Muscle layer of colon (tissue), 2 donors: ENCODE measurements around the gene SLC29A3.

Source experiments
- H3K27ac ChIP-seq: one replicate; pipeline ENCODE4 v1.7.0; 2013; ENCODE audit warnings: low read depth, mild to moderate bottlenecking, low read length, moderate library complexity
- H3K27me3 ChIP-seq, 2 donors: one replicate each; pipeline ENCODE4 v1.7.0; 2013; ENCODE audit warnings: low read length in 2 of 2, mild to moderate bottlenecking in 2 of 2; ENCODE audit not compliant: insufficient read depth in 2 of 2, control insufficient read depth in 1 of 2
- H3K36me3 ChIP-seq: one replicate; pipeline ENCODE4 v1.7.0; 2013; ENCODE audit warnings: mild to moderate bottlenecking, low read length; ENCODE audit not compliant: insufficient read depth
- H3K4me1 ChIP-seq: one replicate; pipeline ENCODE4 v1.7.0; 2013; ENCODE audit warnings: mild to moderate bottlenecking, low read length; ENCODE audit not compliant: insufficient read depth
- H3K4me3 ChIP-seq, 2 donors: one replicate each; pipeline ENCODE4 v1.7.0; 2013; ENCODE audit warnings: low read length in 2 of 2, low read depth in 1 of 2, mild to moderate bottlenecking in 1 of 2, moderate library complexity in 1 of 2
- H3K9ac ChIP-seq: one replicate; pipeline ENCODE4 v1.7.0; 2013; ENCODE audit warnings: low read length
- H3K9me3 ChIP-seq: one replicate; pipeline ENCODE4 v1.7.0; 2013; ENCODE audit warnings: mild to moderate bottlenecking, low read length
- donor health status: abdominal sarcoma.
- donor health status: Adenocarcinoma of cecum.

SLC29A3 gene

DNA sequence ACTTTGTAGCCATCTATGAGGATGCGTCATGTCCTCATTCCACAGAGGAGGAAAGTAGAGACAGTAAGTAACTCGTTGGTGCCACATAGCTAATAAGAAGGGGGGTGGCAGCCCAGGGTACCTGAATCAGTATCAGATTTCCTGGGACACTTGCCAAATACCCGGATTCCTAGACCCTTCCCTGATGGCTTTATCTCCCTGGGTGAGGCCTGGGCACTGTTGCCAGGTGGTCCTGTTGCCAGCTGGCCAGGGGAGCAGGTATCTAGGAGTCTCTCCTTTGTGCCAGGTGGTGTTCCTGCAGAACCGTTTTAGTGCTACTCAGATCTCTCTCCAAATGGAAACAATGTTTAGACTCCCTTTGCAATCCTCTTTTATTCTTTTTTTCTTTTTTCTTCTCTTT lies 12.7 kb downstream of the SLC29A3 start:
- peaks cover 3% of the 10 kb centered on the region for H3K36me3 ChIP-seq
- H3K9ac ChIP-seq = no peak overlapping the region
- H3K9me3 ChIP-seq = no peaks in the 10 kb centered on the region
- no peak overlapping the region for H3K4me3 ChIP-seq
- H3K27me3 ChIP-seq = no peaks in the 10 kb centered on the region
- H3K4me1 ChIP-seq = no peaks in the 10 kb centered on the region
- no peak overlapping the region for H3K27ac ChIP-seq

DNA sequence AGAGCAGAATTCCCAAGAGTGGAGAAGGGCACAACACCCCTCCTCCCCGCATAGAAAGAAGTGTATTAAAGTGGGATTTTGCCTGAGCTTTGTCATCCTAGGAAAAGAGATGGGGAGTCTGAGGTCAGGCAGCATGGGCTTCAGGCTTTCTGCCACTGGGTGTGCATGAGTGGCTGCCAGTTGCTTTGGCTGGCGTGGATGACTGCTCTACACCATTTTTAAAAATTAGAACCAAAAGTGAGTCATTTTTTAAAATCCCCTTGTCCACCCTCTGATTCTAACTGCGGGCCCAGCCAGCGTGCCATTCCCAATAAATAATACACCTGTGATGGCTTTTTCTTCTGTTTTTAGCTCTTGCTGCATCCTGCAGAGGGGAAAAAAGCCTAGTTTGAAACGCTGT lies 13.4 kb downstream of the SLC29A3 start:
- H3K4me3 ChIP-seq = no peak overlapping the region
- H3K36me3 ChIP-seq = no peaks in the 10 kb centered on the region
- H3K9ac ChIP-seq = no peak overlapping the region
- H3K27ac ChIP-seq = no peak overlapping the region
- no peaks in the 10 kb centered on the region for H3K9me3 ChIP-seq
- H3K27me3 ChIP-seq = no peaks in the 10 kb centered on the region
- H3K4me1 ChIP-seq = no peaks in the 10 kb centered on the region

DNA sequence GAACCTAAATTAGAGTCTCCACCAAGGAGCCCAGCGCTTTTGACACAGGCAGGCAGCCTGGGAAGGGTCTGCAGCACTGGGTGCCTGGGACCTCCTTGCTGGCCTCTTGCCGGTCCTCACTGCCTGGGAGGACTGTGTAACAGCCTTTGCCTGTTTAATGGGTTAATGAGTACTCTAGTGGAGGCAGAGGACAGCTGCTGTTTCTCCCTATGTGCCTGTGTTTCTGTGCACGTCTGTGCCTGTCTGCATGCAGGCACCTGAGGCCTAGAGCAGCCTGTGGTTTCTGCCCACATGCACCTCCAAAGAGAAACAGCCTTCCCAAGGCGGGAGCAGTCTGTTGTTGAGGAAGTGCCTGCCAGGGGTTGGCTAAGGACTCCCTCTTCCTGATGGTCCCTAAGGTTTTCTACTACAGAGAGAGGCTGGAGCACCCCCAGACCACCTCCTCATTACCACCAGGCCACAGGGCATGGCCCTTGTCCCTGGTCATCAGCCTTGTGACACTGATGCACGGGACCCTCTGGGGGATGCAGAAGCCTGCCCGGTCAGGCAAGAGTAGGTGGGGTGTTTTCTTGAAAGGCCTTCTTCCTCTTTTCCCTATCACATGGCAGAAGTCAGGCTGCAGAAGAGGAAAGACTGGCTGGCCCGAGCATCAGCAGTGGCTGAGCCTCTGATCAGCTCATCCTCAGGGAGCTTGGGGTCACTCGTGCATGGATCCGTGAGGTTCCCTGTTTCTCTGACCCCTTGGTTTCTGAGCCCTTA lies 14.2 kb downstream of the SLC29A3 start:
- no peaks in the 10 kb centered on the region for H3K4me1 ChIP-seq
- no peaks in the 10 kb centered on the region for H3K36me3 ChIP-seq
- H3K27me3 ChIP-seq = no peaks in the 10 kb centered on the region
- no peaks in the 10 kb centered on the region for H3K9me3 ChIP-seq
- no peak overlapping the region for H3K4me3 ChIP-seq
- no peak overlapping the region for H3K27ac ChIP-seq
- no peak overlapping the region for H3K9ac ChIP-seq

DNA sequence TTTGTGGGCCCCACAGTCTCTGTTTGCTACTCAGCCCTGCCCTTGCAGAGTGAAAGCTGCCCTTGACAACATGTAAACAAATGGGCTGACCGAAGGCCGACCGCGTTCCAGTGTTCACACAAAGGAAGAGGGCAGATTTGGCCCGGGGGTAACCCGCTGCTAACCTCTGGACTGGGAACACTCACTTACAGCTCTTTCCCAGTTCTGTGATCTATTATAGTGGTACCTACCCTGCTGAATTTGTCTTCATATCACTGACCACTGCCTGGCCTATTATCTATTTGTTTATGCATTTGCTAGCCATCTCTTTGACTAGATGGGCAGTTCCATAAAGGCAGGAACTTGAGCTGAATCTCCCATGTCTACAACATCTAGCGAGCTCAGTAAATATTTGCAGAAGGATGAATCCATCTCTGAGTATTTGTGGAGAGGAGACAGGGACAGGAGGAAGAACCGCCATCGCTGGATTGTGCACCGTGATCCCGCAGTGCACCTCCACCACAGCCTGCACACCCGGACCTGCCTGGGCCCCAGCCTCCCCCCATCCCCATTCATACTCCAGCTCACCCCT lies 15.2 kb downstream of the SLC29A3 start:
- H3K36me3 ChIP-seq = peaks cover 7% of the 10 kb centered on the region

DNA sequence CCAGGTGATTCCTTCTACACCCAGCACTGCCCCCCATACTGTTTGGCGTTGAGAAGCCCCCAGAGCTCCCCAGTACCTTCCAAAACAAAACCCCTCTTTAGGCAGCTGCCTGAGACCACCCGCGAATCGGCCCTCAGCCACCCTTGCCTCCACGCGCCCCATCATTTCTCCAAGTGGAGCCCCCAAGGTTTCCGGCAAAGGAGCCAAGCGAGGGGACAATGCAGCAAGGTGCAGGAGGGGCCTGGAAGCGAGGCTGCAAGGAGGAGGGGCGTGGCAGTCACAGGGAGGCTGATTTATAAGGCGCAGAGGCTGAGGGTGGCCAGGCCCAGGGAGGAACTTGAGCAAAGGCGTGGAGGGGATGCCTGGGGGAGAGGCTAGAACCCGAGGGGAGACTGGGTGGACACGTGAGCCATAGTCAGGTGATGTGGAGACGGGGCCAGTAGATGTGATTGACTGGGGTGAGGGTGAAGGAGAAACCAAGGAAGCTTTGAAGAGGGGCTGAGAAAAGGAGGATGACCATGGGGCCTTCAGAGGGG lies 16.2 kb downstream of the SLC29A3 start:
- Histone ChIP-seq H3K4me1 (no peaks in the 10 kb centered on the region), H3K9ac (no peak overlapping the region), H3K36me3 (peaks cover 7% of the 10 kb centered on the region), H3K4me3 (no peak overlapping the region), H3K9me3 (no peaks in the 10 kb centered on the region), H3K27me3 (no peaks in the 10 kb centered on the region), H3K27ac (no peak overlapping the region)

More for the DNA sequence above, 15.2 kb downstream of the SLC29A3 start:
- Histone ChIP-seq H3K4me1 (no peaks in the 10 kb centered on the region), H3K27ac (no peak overlapping the region), H3K9ac (no peak overlapping the region), H3K9me3 (no peaks in the 10 kb centered on the region), H3K4me3 (no peak overlapping the region), H3K27me3 (no peaks in the 10 kb centered on the region)

DNA sequence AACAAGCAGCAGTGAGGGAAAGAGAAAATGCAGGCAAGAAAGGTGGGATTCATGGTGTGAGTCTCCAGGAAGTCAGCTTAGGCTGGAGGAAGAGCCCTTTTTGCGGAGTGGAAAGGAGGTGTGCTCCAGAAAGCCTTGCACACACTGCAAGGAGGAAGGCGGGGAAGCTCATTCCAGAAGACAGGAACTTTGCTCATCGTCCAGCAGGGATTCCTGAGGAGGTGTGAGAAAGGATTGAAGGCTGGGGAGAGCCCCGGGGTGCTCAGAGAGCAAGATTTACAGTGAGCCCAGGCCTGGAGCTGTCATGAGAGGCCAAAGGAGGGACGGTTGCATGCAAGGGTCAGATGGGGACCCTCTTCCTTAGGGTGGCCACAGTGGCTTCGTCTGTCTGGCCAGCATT lies 17.6 kb downstream of the SLC29A3 start:
- Histone ChIP-seq H3K4me1 (no peaks in the 10 kb centered on the region), H3K9me3 (no peaks in the 10 kb centered on the region), H3K36me3 (peaks cover 7% of the 10 kb centered on the region), H3K4me3 (no peak overlapping the region), H3K9ac (no peak overlapping the region), H3K27ac (no peak overlapping the region), H3K27me3 (no peaks in the 10 kb centered on the region)

DNA sequence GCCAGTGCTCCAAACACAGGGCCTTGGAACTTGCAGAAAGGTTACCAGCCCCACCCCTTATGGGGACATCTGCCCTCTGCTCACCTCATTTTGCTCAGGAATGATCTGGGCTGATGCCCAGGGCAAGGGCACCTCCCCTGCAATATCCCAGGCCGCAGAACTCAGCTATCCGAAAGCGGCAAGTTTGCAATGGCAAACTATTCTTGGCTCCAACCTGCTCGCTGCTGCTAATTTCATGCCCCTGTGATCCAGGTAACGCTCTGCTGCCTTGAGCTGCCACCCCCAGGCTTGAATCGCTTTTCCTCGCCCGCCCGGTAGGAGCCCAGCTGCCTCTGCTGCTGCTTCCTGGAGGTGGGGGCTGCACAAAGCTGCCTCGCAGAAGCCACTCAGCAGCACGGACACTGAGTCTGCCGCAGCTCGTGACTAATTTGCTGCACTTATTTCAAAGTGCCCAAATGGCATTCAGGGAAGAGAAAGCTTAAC lies 18.2 kb downstream of the SLC29A3 start:
- Histone ChIP-seq H3K36me3 (peaks cover 7% of the 10 kb centered on the region), H3K4me1 (no peaks in the 10 kb centered on the region), H3K9me3 (no peaks in the 10 kb centered on the region), H3K4me3 (no peak overlapping the region), H3K27me3 (no peaks in the 10 kb centered on the region), H3K27ac (no peak overlapping the region), H3K9ac (no peak overlapping the region)

DNA sequence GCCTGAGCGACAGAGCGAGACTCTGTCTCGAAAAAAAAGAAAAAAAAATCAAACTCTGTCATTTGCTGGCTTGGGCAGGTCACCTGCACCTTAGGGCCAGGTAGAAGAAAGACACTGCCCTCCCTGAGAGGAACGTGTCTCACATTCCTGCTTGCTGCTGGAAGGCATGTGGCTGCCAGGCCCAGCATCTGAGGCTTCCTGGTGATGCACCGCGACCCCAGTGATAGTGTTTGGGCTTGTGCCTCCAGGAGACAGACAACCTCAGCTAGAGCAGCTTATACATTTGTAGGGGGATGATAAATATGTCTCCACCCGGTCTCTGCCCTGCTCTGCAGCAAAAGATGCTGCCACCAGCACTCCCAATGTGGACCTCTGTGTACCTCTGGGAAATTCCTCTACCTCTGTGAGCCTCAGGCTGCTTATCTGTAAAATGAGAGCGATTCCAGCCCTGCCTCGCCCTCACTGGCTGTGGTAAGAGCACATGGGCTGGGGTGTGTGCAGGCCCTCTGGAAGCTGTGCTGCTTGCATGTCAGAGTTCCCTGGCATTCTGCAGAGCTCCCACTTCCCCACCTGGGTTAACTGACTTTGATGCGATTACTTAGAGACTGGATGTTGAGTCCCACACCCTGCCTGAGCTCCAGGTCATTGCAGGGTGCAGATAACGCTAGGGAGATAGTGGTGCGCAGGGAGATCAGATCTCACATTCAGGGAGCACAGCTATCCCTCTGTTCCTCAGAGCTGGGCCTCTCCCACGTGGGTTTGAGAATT lies 19.9 kb downstream of the SLC29A3 start:
- H3K9me3 ChIP-seq = no peaks in the 10 kb centered on the region
- H3K4me3 ChIP-seq = no peak overlapping the region
- H3K27me3 ChIP-seq = no peaks in the 10 kb centered on the region
- H3K4me1 ChIP-seq = no peaks in the 10 kb centered on the region
- no peak overlapping the region for H3K27ac ChIP-seq
- H3K36me3 ChIP-seq = peaks cover 7% of the 10 kb centered on the region
- no peak overlapping the region for H3K9ac ChIP-seq

DNA sequence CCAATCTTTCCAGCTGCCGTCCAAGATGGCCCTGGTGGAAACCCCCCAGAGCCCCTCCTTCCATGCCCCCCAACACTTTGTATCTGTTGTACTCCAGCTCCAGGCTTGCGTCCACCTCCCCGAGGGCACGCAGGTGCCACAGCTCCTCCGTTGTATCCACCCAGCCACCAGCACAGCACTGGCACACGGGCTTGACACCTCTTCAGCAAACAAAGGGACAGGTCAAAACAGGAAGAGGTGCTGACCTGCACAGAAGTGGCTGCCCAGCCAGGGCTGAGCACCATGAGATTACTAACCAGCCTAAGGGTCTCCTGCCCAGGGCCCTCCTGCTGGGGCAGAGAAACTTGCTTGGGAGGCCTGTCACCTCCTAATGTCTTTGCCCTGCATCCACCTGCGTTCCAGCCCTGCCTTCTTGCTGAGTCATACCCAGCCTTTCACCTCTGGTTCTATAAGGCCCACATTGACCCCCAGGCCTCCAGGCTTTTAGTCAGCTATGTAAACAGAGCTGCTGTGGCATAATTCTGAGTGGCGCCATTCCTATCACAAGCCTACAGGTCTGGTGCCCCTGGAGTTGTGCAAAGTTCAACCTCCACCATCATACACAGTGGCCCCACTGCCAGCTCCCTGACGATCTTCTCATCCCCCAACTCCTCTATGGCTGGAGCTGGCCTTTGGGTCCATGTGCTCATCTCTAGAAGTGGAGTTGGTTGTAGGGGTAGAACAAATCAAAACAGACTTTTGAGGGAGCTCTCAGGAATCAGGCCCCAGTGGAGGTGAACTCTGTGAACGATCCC lies 20.9 kb downstream of the SLC29A3 start:
- Histone ChIP-seq H3K4me1 (no peaks in the 10 kb centered on the region), H3K36me3 (peaks cover 7% of the 10 kb centered on the region), H3K27me3 (no peaks in the 10 kb centered on the region), H3K4me3 (no peak overlapping the region), H3K9ac (no peak overlapping the region), H3K27ac (no peak overlapping the region), H3K9me3 (no peaks in the 10 kb centered on the region)

DNA sequence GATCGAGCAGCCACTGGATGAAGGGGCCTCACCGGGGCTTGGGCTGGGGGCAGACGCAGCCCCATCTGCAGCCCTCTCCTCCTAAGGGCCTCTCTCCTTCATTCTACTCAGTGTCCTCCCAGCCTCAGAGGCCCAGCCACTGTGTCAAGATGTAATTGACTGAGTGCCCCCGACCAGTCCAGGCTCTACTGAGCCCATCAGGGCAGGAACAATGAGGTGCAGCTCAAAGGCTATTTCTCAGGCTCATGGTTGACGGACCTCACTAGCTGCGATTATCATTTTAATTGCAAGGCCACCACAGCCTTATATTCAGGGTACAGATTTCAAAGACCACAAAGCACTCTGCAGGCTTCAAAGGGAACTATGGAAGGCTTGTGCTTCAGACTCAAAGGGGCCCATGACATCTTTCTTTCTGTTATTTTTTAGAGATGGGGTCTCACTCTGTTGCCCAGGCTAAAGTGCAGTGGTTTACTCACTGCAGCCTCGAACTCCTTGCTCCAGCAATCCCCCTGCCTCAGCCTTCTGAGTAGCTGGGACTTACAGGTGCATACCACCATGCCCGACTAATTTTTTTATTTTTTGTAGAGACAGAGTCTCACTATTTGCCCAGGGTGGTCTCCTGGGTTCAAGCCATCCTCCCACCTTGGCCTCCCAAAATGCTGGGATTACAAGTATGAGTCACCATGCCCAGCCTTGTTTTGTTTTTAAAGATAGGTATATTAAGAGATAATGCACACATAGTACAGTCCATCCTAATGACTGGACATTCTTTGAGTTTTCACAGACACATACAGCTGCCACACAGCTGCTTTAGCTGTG lies 23.7 kb downstream of the SLC29A3 start:
- Histone ChIP-seq H3K36me3 (peaks cover 7% of the 10 kb centered on the region), H3K4me1 (no peaks in the 10 kb centered on the region), H3K9me3 (no peaks in the 10 kb centered on the region), H3K9ac (no peak overlapping the region), H3K27ac (no peak overlapping the region), H3K27me3 (no peaks in the 10 kb centered on the region), H3K4me3 (no peak overlapping the region)
